HG03565 (cell line): ENCODE data around the gene TBCK.
A peak's percentile ranks its signal among the peaks of the same experiment; 100 is the strongest.
"Not testable (repeated sequence)": the region's sequence is repeated elsewhere in the genome, so short reads cannot be mapped to it uniquely, and the experiment has no call there.

Experiments used
- ATAC-seq: cut with Tn5 transposase; IDR thresholded peaks from one replicate; pipeline ENCODE4 v1.9.1; 2021; ENCODE audit warnings: mild to moderate bottlenecking, moderate library complexity; ENCODE audit not compliant: unreplicated experiment

The TBCK gene

DNA sequence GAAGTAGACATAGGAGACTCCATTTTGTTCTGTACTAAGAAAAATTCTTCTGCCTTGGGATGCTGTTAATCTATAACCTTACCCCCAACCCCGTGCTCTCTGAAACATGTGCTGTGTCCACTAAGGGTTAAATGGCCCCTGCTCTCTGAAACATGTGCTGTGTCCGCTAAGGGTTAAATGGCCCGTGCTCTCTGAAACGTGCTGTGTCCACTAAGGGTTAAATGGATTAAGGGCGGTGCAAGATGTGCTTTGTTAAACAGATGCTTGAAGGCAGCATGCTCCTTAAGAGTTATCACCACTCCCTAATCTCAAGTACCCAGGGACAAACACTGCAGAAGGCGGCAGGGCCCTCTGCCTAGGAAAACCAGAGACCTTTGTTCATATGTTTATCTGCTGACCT lies 5.8 kb upstream of the TBCK start:
- ATAC-seq = not testable (repeated sequence)

DNA sequence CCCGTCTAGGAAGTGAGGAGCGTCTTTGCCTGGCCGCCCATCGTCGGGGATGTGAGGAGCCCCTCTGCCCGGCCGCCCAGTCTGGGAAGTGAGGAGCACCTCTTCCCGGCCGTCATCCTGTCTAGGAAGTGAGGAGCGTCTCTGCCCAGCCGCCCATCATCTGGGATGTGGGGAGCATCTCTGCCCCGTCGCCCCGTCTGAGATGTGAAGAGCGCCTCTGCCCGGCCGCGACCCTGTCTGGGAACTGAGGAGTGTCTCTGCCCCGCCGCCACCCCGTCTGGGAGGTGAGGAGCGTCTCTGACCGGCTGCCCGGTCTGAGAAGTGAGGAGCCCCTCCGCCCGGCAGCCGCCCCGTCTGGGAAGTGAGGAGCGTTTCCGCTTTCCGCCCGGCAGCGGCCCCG lies 5.2 kb upstream of the TBCK start:
- ATAC-seq = not testable (repeated sequence)

DNA sequence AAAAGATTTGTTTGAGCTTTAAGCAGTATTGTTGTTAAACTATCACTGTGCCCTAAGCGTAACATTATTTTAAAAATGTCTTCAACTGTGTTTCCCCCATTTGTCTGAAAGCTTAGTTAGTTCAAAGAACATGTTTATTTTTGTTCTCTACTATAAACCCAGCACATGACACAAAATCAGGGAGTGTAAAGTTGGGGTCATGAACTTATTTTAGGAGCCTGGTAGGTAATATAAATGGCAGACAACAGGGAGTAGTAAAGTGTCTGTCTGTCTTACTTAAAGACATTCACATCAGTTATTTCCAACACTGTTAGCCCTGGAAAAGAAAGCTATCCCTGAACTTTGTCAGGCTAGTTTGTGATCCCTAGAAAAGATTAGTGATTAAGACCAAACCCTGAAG lies 4.2 kb upstream of the TBCK start:
- no peak for ATAC-seq

DNA sequence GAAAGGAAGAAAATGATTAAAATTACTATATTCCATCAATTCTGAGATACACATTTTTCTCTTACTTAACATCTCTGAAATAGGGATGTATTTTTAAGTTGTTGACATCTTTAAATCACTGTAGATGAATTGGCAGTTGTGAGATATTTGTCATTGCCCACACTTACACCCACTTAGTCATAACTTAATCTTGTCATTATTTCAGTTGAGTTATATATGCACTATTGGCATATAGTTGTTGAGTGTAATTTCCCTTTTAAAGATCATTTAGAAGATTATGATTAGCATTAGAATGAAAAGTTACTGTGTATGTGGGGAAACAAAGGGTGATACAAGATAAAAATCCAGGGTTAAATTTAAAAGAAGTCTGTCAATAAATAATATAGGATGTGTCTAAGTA lies 2.5 kb upstream of the TBCK start:
- ATAC-seq = no peak

DNA sequence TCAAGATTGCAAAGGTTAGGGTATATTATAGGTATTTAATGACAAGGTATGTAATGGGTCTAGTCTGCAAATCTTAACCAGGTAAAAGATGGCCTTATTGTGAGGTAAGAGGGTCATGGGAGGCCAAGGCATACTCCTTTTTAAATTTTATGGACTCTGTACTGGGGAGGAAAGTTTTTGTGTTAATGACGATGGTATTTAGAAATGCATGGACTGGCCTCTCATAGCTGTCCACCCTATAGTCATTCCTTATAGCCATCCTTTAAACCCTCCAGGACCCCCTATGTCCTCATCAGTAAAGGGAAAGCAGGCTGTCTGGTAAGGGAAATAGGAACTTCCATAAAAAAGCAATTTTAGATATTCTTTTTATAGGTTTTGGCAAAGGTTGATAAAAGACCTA lies 1.8 kb upstream of the TBCK start:
- ATAC-seq = no peak

DNA sequence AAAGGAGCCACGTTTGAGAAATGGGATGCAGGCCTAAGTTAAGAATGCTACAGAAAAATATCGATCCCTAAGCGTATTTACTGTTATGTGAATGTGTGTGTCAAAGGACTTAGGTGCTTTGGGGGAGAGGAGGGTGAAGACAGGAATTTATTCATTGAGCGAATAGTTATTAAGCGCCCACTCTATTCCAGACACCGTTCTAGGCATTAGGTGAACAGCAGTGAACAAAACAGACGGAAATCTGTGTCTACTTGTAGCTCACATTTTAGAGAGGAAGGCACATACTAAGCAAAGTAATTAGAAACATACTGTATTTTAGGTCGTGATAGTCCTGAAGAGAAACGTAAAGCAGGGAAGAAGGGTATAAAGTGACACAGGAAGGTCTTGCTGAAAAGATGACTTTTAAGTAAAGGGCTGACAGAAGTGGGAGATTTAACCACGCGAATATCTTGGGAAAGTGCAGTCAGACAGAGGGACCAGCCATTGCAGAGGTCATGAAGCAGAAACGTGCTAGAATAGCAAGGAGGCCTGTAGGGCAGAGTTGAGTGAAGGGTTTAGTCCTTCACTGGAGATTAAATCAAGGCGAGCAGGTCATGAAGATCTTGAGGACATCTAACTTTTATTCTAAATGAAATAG lies 882 bp upstream of the TBCK start:
- ATAC-seq = peak; percentile 1

DNA sequence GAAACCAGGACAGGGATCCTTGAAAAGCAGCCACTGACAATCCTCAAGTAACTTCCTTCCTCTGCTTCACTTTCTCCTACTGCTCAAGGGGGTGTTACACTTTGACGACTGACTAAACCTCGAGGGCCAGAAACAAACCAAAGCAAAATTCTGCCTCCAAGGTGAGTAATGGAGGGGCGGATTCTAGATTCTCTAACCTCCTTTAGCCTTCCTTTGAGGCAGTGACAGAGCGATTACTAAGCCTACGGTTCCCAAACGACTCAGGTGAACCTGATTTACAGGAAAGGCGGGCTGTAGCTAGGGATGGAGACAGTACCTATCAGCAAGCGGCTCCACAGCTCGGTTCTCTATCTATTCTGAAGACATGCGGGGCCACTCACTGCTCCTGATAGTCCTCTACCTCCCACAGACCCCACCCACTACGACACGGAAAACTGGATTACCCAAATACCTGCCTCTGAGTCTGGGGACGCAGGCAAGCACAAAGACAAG lies 487 bp downstream of the TBCK start:
- peak; percentile 4 for ATAC-seq

GRCh38 chr4:106314960-106315359 lies 1.0 kb downstream of the TBCK start:
- ATAC-seq = no peak

DNA sequence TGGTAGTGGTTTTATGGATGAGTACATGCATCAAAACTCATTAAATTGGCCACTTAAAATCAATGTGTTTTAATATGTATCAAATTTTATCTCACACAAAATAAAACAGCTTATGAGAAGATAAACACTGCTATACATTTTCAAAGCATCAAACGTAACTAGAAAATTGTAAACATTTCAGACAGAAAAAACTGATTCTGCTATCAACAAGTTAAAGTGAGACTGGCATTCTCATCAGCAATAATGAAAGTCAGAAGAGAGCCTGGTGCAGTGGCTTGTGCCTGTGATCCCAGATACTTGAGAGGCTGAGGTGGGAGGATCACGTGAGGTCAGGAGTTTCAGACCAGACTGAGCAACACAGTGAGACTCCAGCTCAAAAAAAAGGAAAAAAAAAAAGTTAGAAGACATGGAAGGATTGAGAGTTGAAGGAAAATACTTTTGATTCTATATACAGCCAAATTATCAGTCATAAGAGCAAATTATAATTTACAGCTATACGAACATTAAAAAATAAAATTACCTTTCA lies 2.9 kb downstream of the TBCK start:
- no peak for ATAC-seq

DNA sequence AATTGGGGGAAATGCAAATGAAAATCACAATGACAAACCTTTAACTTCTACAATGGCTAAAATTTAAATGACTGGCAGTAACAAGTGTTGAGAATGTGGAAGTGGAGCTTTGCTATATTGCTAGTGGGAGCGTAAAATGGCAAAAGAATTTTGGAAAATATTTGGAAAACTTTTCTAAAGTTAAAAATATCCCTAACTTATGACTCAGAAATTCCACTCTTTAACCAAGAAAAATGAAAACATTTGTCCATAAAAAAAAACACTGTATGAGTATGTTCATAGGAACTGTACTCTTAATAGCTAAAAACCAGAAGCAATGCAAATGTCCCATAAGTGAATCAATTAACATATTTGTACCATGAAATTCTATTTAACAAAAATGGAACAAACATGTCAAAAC lies 3.6 kb downstream of the TBCK start:
- ATAC-seq = no peak

DNA sequence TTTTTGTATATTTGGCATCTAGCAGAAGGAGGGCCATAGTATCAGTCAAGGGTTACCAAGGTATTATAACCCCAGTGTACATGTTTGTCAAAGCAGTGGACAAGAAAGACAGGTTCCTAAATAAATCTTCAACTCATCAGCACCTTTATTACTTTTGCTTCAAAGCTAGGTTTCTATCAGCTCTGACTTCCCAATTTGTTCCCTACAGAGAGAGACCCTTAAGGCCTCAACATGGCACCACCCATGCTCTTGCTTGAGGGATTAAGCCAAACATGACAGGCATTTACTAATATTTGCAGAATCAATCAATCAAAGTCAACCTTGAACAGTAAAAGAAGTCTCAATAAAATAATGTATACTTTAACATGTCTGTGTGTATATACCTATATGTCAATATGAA lies 9.4 kb downstream of the TBCK start:
- no peak for ATAC-seq

DNA sequence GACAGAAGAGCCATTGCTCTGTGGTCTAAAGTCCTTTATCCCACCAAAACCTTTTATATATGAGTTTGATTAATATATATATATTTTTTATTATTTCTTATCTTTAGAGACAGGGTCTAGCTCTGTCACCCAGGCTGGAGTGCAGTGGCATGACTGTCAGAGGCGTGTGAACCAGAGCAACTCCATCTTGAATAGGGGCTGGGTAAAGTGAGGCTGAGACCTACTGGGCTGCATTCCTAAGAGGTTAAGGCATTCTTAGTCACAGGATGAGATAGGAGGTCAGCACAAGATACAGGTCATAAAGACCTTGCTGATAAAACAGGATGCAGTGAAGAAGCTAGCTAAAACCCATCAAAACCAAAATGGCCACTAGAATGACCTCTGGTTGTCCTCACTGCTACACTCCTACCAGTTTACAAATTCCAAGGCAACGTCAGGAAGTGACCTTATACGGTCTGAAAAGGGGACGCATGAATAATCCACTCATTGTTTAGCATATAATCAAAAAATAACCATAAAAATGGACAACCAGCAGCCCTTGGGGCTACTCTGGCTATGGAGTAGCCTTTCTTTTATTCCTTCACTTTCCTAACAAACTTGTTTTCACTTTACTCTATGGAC lies 10.5 kb downstream of the TBCK start:
- ATAC-seq = no peak

GRCh38 chr4:106304632-106305031 lies 11.4 kb downstream of the TBCK start:
- ATAC-seq = no peak

- ATAC-seq = no peak
These were observed 12.3 kb downstream of the TBCK start for GRCh38 chr4:106303548-106304281.

DNA sequence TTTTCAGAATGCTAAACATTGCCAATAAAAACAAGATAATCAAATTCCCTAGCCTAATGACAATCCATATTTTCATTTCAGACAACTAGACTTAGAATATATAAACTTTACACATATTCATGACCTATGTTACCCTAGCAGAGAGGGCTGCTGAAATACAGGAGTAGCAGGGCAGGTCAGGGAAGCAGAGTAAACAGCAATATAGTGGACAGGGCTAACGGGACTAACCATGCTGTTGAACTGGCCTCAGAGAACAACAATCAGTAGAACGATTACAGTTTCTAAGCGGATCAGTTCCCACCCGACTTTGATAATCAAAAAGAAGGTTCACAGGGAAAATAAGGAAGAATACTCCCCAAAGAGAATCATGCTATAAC lies 14.0 kb downstream of the TBCK start:
- no peak for ATAC-seq

DNA sequence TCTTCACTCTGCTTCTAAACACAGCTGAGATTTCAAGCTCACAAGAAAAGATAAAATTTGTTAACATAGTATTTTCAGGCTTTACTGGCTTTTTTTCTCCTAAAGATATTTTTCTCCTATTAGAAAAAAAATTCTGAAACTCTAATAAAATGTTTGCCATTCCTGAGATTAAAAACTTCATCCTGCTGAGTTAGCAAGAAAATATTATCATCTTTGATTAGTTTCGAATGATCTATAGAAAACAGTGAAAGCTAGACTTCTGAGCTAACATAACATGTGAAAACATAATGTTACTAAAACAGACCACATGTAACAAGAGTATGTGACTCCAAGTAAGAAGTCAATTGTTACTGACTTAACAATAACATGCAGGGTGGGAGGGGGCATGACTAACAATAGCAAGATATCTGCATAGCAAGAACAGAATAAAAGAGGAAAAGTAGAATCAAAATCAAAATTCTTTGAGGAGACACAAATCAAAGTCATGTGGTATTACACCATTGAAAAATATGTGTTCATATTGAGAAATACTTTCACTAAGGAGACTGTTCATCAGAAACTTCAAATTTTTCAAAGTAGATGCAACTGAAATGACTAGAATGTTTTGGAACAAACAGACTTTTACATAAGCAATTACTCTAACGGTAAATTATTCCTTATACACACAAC lies 14.5 kb downstream of the TBCK start:
- ATAC-seq = no peak

DNA sequence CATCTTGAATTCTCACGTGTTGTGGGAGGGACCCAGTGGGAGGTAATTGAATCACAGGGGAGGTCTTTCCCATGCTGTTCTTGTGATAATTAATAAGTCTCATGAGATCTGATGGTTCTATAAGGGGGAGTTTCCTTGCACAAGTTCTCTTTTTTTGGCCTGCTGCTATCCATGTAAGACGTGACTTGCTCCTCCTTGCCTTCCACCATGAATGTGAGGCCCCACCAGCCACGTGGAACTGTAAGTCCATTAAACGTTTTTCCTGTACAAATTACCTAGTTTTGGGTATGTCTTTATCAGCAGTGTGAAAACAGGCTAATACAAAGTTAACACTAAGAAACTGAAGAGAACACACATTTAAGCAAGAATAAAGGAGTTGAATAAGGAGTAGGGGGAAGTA lies 16.0 kb downstream of the TBCK start:
- no peak for ATAC-seq

- ATAC-seq = no peak
These were observed 18.6 kb downstream of the TBCK start for GRCh38 chr4:106297245-106298035.

GRCh38 chr4:106294062-106294461 lies 21.9 kb downstream of the TBCK start:
- no peak for ATAC-seq

DNA sequence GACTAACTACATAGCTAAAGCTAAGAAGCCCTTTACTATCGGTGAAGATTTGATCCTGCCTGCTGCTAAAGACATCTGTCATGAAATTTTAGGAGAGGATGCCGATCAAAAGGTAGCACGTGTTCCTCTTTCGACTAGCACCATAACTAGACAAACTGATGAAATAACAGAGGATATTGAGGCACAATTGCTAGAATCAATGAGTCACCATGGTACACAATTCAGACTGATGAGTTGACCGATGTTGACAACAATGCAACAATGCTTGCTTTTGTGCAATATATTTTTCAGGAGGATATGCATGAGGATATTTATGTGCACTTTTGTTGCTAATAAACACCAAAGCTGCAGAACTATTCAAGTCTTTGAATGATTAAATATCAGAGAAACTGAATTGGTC lies 24.3 kb downstream of the TBCK start:
- no peak for ATAC-seq

DNA sequence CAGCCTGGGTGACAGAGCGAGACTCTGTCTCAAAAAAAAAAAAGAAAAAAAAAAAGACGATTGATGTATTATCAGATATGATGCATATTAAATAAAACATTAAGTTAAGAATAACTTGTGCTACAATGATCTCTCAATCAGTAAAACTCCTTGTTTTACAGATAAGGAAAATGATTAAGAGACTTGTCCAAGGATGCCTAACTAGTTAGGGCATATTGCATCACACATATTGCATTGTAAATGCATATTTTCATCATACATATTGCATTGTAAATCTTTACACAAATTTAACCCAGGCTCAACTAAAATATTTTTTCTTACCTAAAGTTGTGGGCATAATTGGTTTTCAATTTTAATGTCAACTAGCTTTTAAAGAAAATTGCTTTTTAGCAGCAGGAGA lies 26.3 kb downstream of the TBCK start:
- ATAC-seq = no peak
